ENCODE results near the gene BRF1. TPM values are rescaled to one million over a fixed set of nuclear protein-coding genes. Genes with fewer than 3 reads are reported as not detected.

The BRF1 gene
- total and polyA plus RNA-seq, 4 donors = 49.3 to 77.9 (median 62.3) TPM

GRCh38 chr14:105256292-105256960 lies 44.4 kb downstream of the BRF1 start:
- Histone ChIP-seq H3K9me3 (ENCODE audit: control insufficient read depth, insufficient read depth, low read length) (no peaks in the 10 kb centered on the region), H3K27me3 (ENCODE audit: control insufficient read depth, insufficient read depth, low read length) (no peaks in the 10 kb centered on the region), H3K4me1 (ENCODE audit: control insufficient read depth, insufficient read depth, low read length) (no peaks in the 10 kb centered on the region), H3K36me3 (ENCODE audit: control insufficient read depth, insufficient read depth, low read length) (peaks cover 82% of the 10 kb centered on the region), H3K4me3 (ENCODE audit: low read depth, low read length) (no peak overlapping the region), H3K27ac (ENCODE audit: low read depth, low read length) (no peak overlapping the region)
- DNase-seq (ENCODE audit: low read depth in 4 of 6, low spot score in 6 of 6) = no peak
- WGBS (ENCODE audit: insufficient coverage) = 97% methylated on average over 15 of the region's 19 CpGs

GRCh38 chr14:105255021-105255507 lies 45.7 kb downstream of the BRF1 start:
- peaks cover 86% of the 10 kb centered on the region for H3K36me3 ChIP-seq (ENCODE audit: control insufficient read depth, insufficient read depth, low read length)

GRCh38 chr14:105253329-105253682 lies 47.5 kb downstream of the BRF1 start:
- Histone ChIP-seq H3K27ac (ENCODE audit: low read depth, low read length) (no peak overlapping the region), H3K27me3 (ENCODE audit: control insufficient read depth, insufficient read depth, low read length) (no peaks in the 10 kb centered on the region), H3K9me3 (ENCODE audit: control insufficient read depth, insufficient read depth, low read length) (no peaks in the 10 kb centered on the region), H3K4me1 (ENCODE audit: control insufficient read depth, insufficient read depth, low read length) (peaks cover 15% of the 10 kb centered on the region), H3K4me3 (ENCODE audit: low read depth, low read length) (no peak overlapping the region), H3K36me3 (ENCODE audit: control insufficient read depth, insufficient read depth, low read length) (peaks cover 82% of the 10 kb centered on the region)
- 87% methylated on average over 9 of the region's 9 CpGs for WGBS (ENCODE audit: insufficient coverage)
- DNase-seq (ENCODE audit: low read depth in 4 of 6, low spot score in 6 of 6) = no peak

More at GRCh38 chr14:105255021-105255507, 45.7 kb downstream of the BRF1 start:
- Histone ChIP-seq H3K27me3 (ENCODE audit: control insufficient read depth, insufficient read depth, low read length) (no peaks in the 10 kb centered on the region), H3K27ac (ENCODE audit: low read depth, low read length) (no peak overlapping the region), H3K4me1 (ENCODE audit: control insufficient read depth, insufficient read depth, low read length) (peaks cover 5% of the 10 kb centered on the region), H3K9me3 (ENCODE audit: control insufficient read depth, insufficient read depth, low read length) (no peaks in the 10 kb centered on the region), H3K4me3 (ENCODE audit: low read depth, low read length) (no peak overlapping the region)
- WGBS (ENCODE audit: insufficient coverage) = 80% methylated on average over 6 of the region's 6 CpGs
- DNase-seq (ENCODE audit: low read depth in 4 of 6, low spot score in 6 of 6) = no peak

- no peak overlapping the region for H3K27ac ChIP-seq (ENCODE audit: low read depth, low read length)
- 86% methylated on average over 19 of the region's 21 CpGs for WGBS (ENCODE audit: insufficient coverage)
- no peaks in the 10 kb centered on the region for H3K9me3 ChIP-seq (ENCODE audit: control insufficient read depth, insufficient read depth, low read length)
- H3K27me3 ChIP-seq (ENCODE audit: control insufficient read depth, insufficient read depth, low read length) = no peaks in the 10 kb centered on the region
- no peak overlapping the region for H3K4me3 ChIP-seq (ENCODE audit: low read depth, low read length)
- peaks cover 20% of the 10 kb centered on the region for H3K4me1 ChIP-seq (ENCODE audit: control insufficient read depth, insufficient read depth, low read length)
- peaks cover 84% of the 10 kb centered on the region for H3K36me3 ChIP-seq (ENCODE audit: control insufficient read depth, insufficient read depth, low read length)
- no peak for DNase-seq (ENCODE audit: low read depth in 4 of 6, low spot score in 6 of 6)
Measured at GRCh38 chr14:105252552-105253328, 48.1 kb downstream of the BRF1 start.

- Histone ChIP-seq H3K4me1 (ENCODE audit: control insufficient read depth, insufficient read depth, low read length) (peaks cover 28% of the 10 kb centered on the region), H3K27ac (ENCODE audit: low read depth, low read length) (no peak overlapping the region), H3K4me3 (ENCODE audit: low read depth, low read length) (no peak overlapping the region), H3K36me3 (ENCODE audit: control insufficient read depth, insufficient read depth, low read length) (peaks cover 86% of the 10 kb centered on the region), H3K27me3 (ENCODE audit: control insufficient read depth, insufficient read depth, low read length) (no peaks in the 10 kb centered on the region), H3K9me3 (ENCODE audit: control insufficient read depth, insufficient read depth, low read length) (no peaks in the 10 kb centered on the region)
- no peak for DNase-seq (ENCODE audit: low read depth in 4 of 6, low spot score in 6 of 6)
- WGBS (ENCODE audit: insufficient coverage) = 88% methylated on average over 6 of the region's 6 CpGs
Measured at GRCh38 chr14:105251920-105252319, 48.9 kb downstream of the BRF1 start.

- Histone ChIP-seq H3K4me1 (ENCODE audit: control insufficient read depth, insufficient read depth, low read length) (peaks cover 34% of the 10 kb centered on the region), H3K36me3 (ENCODE audit: control insufficient read depth, insufficient read depth, low read length) (peaks cover 81% of the 10 kb centered on the region), H3K9me3 (ENCODE audit: control insufficient read depth, insufficient read depth, low read length) (no peaks in the 10 kb centered on the region), H3K27me3 (ENCODE audit: control insufficient read depth, insufficient read depth, low read length) (no peaks in the 10 kb centered on the region), H3K27ac (ENCODE audit: low read depth, low read length) (no peak overlapping the region), H3K4me3 (ENCODE audit: low read depth, low read length) (no peak overlapping the region)
- no peak for DNase-seq (ENCODE audit: low read depth in 4 of 6, low spot score in 6 of 6)
- WGBS (ENCODE audit: insufficient coverage) = 90% methylated on average over 2 of the region's 4 CpGs
Measured at GRCh38 chr14:105250986-105251385, 49.8 kb downstream of the BRF1 start.

GRCh38 chr14:105250008-105250366 lies 50.8 kb downstream of the BRF1 start:
- no peaks in the 10 kb centered on the region for H3K27me3 ChIP-seq (ENCODE audit: control insufficient read depth, insufficient read depth, low read length)
- WGBS (ENCODE audit: insufficient coverage) = 92% methylated on average over 14 of the region's 16 CpGs
- no peak overlapping the region for H3K4me3 ChIP-seq (ENCODE audit: low read depth, low read length)
- no peak for DNase-seq (ENCODE audit: low read depth in 4 of 6, low spot score in 6 of 6)
- H3K4me1 ChIP-seq (ENCODE audit: control insufficient read depth, insufficient read depth, low read length) = peaks cover 34% of the 10 kb centered on the region
- peaks cover 73% of the 10 kb centered on the region for H3K36me3 ChIP-seq (ENCODE audit: control insufficient read depth, insufficient read depth, low read length)
- no peak overlapping the region for H3K27ac ChIP-seq (ENCODE audit: low read depth, low read length)
- H3K9me3 ChIP-seq (ENCODE audit: control insufficient read depth, insufficient read depth, low read length) = no peaks in the 10 kb centered on the region

GRCh38 chr14:105249182-105250007 lies 51.4 kb downstream of the BRF1 start:
- H3K36me3 ChIP-seq (ENCODE audit: control insufficient read depth, insufficient read depth, low read length) = peaks cover 68% of the 10 kb centered on the region
- WGBS (ENCODE audit: insufficient coverage) = 47% methylated on average over 57 of the region's 62 CpGs

GRCh38 chr14:105248368-105249181 lies 52.2 kb downstream of the BRF1 start, which contains the start of gene BTBD6:
Gene BTBD6, plus strand, starts transcription at chr14:105248533. Its CDS starts 179 bp downstream, at chr14:105248712.
- under 1% methylated on average over 125 of the region's 130 CpGs for WGBS (ENCODE audit: insufficient coverage)
- H3K9me3 ChIP-seq (ENCODE audit: control insufficient read depth, insufficient read depth, low read length) = no peaks in the 10 kb centered on the region
- peak within 1 kb of the TSS; percentile 73 for H3K4me3 ChIP-seq (ENCODE audit: low read depth, low read length)
- peak within 1 kb of the TSS; percentile 84 for H3K27ac ChIP-seq (ENCODE audit: low read depth, low read length)
- DNase-seq (ENCODE audit: low read depth in 4 of 6, low spot score in 6 of 6) = peak; percentile 58 to 96 (median 76)
- no peaks in the 10 kb centered on the region for H3K27me3 ChIP-seq (ENCODE audit: control insufficient read depth, insufficient read depth, low read length)
- peaks cover 34% of the 10 kb centered on the region for H3K4me1 ChIP-seq (ENCODE audit: control insufficient read depth, insufficient read depth, low read length)
- peaks cover 68% of the 10 kb centered on the region for H3K36me3 ChIP-seq (ENCODE audit: control insufficient read depth, insufficient read depth, low read length)

More at GRCh38 chr14:105249182-105250007, 51.4 kb downstream of the BRF1 start:
- DNase-seq (ENCODE audit: low read depth in 4 of 6, low spot score in 6 of 6) = peak in 2 of 6 donors; percentile 54 to 61
- H3K4me3 ChIP-seq (ENCODE audit: low read depth, low read length) = peak overlapping the region; percentile 12
- H3K4me1 ChIP-seq (ENCODE audit: control insufficient read depth, insufficient read depth, low read length) = peaks cover 34% of the 10 kb centered on the region
- H3K9me3 ChIP-seq (ENCODE audit: control insufficient read depth, insufficient read depth, low read length) = no peaks in the 10 kb centered on the region
- H3K27me3 ChIP-seq (ENCODE audit: control insufficient read depth, insufficient read depth, low read length) = no peaks in the 10 kb centered on the region
- H3K27ac ChIP-seq (ENCODE audit: low read depth, low read length) = peak overlapping the region; percentile 40
